Psoas muscle (tissue), 8 donors: ENCODE data around the gene KIAA1755. TPM values are rescaled to one million over a fixed set of nuclear protein-coding genes. Genes with fewer than 3 reads are reported as not detected.
A peak's percentile ranks its signal among the peaks of the same experiment; 100 is the strongest.

Experiments
- ATAC-seq, 4 donors: fragments of 200-7000 bp; cut with Tn5 transposase; one replicate each; pipeline ENCODE4 v1.9.1; 2020; ENCODE audit warnings: moderate library complexity in 3 of 4, mild to moderate bottlenecking in 2 of 4
- DNase-seq, 2 donors: peaks; one replicate each; pipeline ENCODE4 v3.0.0-alpha.2; 2020
- H3K27ac ChIP-seq: fragments of 200-600 bp; one replicate; pipeline ENCODE4 v1.8.0; 2022
- H3K27me3 ChIP-seq, 3 donors: fragments of 200-600 bp in 1 of 3; one replicate each; pipeline versions ENCODE4 v1.6.1 to v1.8.0; 2013 to 2022; ENCODE audit warnings: low read length in 2 of 3, mild to moderate bottlenecking in 2 of 3, moderate library complexity in 1 of 3; ENCODE audit not compliant: insufficient read depth in 3 of 3
- H3K36me3 ChIP-seq, 2 donors: fragments of 200-600 bp in 1 of 2; one replicate each; pipeline versions ENCODE4 v1.6.1 to v1.8.0; 2013 to 2022; ENCODE audit warnings: low read depth in 1 of 2, mild to moderate bottlenecking in 1 of 2, moderate library complexity in 1 of 2; ENCODE audit not compliant: insufficient read depth in 1 of 2
- H3K4me1 ChIP-seq: fragments of 200-600 bp; one replicate; pipeline ENCODE4 v1.8.0; 2022
- H3K4me3 ChIP-seq: fragments of 200-600 bp; one replicate; pipeline ENCODE4 v1.8.0; 2022; ENCODE audit warnings: mild to moderate bottlenecking
- H3K9me3 ChIP-seq: fragments of 200-600 bp; one replicate; pipeline ENCODE4 v1.8.0; 2022
- WGBS, 3 donors: extraction: QIAGEN DNeasy Blood & Tissue Kit; methylation state at CpG; one replicate each; pipeline versions ENCODE4 v1.1.6 to v1.1.7; 2013; 5-methylcytosine and 5-hydroxymethylcytosine counted together
- intact Hi-C, 2 donors: fragments of 100-400 bp; cut with DNase I; formaldehyde crosslinking; loops; one replicate each; pipeline versions ENCODE4 v1.11.0 to v1.14.2; 2022
- polyA plus RNA-seq, 3 donors: library from polyadenylated mRNA; stranded (reverse); fragments of 200-250 nt; gene quantifications; one replicate each; pipeline ENCODE4 v1.2.3, GENCODE V29; 2013
- total RNA-seq, 4 donors: library from RNA; stranded (reverse); fragmentation: NEBNext Ultra II Directional in 2 of 4; extraction: Animal tissue kit (Norgen Biotek cat#: 25700) in 2 of 4; gene quantifications; one replicate each; pipeline versions ENCODE4 v1.2.1 to v1.2.4, GENCODE V29; 2021 to 2023
- TF ChIP-seq, protein P1 (sequence below): fragments of 200-600 bp; IDR thresholded peaks from one replicate; pipeline ENCODE4 v1.8.0; 2022; ENCODE audit warnings: antibody characterized with exemption
- donor health status: healthy with polysubstance abuse.
- donor health status: DM: no; HTN: no; CAD: no; lungs with moderate emphysema.
- donor health status: Bipolar disorder and iron deficiency.
- donor health status: healthy.
- donor health status: DM: yes; HTN: yes; CAD: no.
- donor health status: DM: no; HTN: no; CAD: no.
- donor health status: DM: no; HTN: no; CAD: no.
- donor health status: DM: yes; HTN: yes; CAD: no.

KIAA1755 gene
- total and polyA plus RNA-seq, 7 donors = 0.16 to 2.4 (median 0.29) TPM

DNA sequence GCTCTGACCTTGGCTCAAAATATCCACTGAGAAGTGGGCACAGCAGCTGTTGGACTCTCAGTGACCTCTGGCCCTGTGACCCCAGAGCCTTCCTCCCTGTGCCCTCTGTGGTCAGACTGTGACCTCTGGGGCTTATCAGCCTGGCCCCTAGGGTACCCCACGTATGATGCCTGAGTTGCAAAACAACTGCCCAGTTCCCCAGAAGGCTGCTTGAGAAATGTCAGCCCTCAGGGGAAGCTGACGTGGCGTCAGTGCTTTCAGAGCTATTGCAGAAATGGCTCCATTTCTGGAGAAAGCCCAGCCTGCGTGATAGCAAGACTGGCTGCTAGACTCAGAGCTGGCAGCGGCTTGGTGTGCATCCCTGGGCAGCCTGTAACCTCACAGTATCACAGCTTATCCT, 63.9 kb downstream of the KIAA1755 start:
- Histone ChIP-seq H3K4me1 (no peaks in the 10 kb centered on the region), H3K27ac (no peak overlapping the region), H3K27me3 (peaks cover 0 to 10% (median 0%) of the 10 kb centered on the region in 3 donors), H3K36me3 (no peaks in the 10 kb centered on the region), H3K9me3 (no peaks in the 10 kb centered on the region), H3K4me3 (no peak overlapping the region)
- intact Hi-C loops = no loop called here
- TF ChIP-seq, protein P1, sequence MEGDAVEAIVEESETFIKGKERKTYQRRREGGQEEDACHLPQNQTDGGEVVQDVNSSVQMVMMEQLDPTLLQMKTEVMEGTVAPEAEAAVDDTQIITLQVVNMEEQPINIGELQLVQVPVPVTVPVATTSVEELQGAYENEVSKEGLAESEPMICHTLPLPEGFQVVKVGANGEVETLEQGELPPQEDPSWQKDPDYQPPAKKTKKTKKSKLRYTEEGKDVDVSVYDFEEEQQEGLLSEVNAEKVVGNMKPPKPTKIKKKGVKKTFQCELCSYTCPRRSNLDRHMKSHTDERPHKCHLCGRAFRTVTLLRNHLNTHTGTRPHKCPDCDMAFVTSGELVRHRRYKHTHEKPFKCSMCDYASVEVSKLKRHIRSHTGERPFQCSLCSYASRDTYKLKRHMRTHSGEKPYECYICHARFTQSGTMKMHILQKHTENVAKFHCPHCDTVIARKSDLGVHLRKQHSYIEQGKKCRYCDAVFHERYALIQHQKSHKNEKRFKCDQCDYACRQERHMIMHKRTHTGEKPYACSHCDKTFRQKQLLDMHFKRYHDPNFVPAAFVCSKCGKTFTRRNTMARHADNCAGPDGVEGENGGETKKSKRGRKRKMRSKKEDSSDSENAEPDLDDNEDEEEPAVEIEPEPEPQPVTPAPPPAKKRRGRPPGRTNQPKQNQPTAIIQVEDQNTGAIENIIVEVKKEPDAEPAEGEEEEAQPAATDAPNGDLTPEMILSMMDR = no peak
- 49 to 69% (median 51%) methylated on average over 5 of the region's 5 CpGs for WGBS, 3 donors
- peak in 3 of 4 donors; percentile 52 to 76 (median 59) for ATAC-seq
- peak; percentile 76 to 86 for DNase-seq

- Histone ChIP-seq H3K9me3 (no peaks in the 10 kb centered on the region), H3K27ac (no peak overlapping the region), H3K4me3 (no peak overlapping the region), H3K36me3 (no peaks in the 10 kb centered on the region), H3K27me3 (peaks cover 0 to 10% (median 0%) of the 10 kb centered on the region in 3 donors), H3K4me1 (no peaks in the 10 kb centered on the region)
- TF ChIP-seq, protein P1 = no peak
- 85 to 97% (median 92%) methylated on average over 4 of the region's 4 CpGs for WGBS, 3 donors
- intact Hi-C loops = no loop called here
- DNase-seq = no peak
- ATAC-seq = peak in 1 of 4 donors; percentile 14
Measured at GRCh38 chr20:38196076-38196475, 64.5 kb downstream of the KIAA1755 start.

GRCh38 chr20:38195521-38195920, 65.0 kb downstream of the KIAA1755 start:
- Histone ChIP-seq H3K27me3 (peaks cover 0 to 7% (median 0%) of the 10 kb centered on the region in 3 donors), H3K9me3 (no peaks in the 10 kb centered on the region), H3K4me1 (no peaks in the 10 kb centered on the region), H3K4me3 (no peak overlapping the region), H3K36me3 (no peaks in the 10 kb centered on the region), H3K27ac (no peak overlapping the region)
- ATAC-seq = no peak
- 65 to 69% (median 67%) methylated on average over 7 of the region's 7 CpGs for WGBS, 3 donors
- intact Hi-C loops = no loop called here
- TF ChIP-seq, protein P1 = no peak
- no peak for DNase-seq

DNA sequence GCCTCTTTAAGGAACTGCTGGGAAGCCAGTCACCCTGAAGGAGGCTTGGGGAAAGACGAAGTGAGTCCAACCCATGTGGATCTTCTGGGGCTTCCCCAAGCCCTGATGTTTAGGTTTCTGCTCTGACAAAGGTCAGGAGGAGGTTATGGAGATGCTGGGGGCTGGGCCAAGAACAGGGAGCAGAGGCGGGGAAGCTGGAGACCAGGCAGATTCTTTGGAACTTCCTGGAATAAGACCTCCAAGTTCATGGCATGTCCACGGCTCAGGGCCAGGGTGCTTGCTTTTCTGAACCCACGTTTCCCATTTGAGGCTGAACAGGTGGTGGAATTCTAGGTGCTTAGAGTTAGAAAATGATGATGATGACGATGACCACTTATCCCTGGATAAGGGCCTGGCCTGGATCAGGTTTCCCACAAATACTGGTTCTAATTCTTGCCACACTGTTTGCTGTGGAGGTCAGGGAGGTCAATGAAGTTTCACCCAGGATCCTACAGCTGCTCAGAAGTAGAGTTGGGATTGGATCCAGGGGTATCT, 65.5 kb downstream of the KIAA1755 start:
- intact Hi-C loops = no loop called here
- no peaks in the 10 kb centered on the region for H3K9me3 ChIP-seq
- H3K36me3 ChIP-seq = no peaks in the 10 kb centered on the region
- DNase-seq (no peak), ATAC-seq (no peak)
- H3K4me1 ChIP-seq = no peaks in the 10 kb centered on the region
- H3K27me3 ChIP-seq = peaks cover 0 to 7% (median 0%) of the 10 kb centered on the region in 3 donors
- WGBS, 3 donors = 56 to 73% (median 61%) methylated on average over 5 of the region's 5 CpGs
- TF ChIP-seq, protein P1 = no peak
- H3K27ac ChIP-seq = no peak overlapping the region
- no peak overlapping the region for H3K4me3 ChIP-seq

GRCh38 chr20:38193586-38194105, 66.9 kb downstream of the KIAA1755 start:
- Histone ChIP-seq H3K27me3 (peaks cover 0 to 7% (median 0%) of the 10 kb centered on the region in 3 donors), H3K4me1 (no peaks in the 10 kb centered on the region), H3K36me3 (no peaks in the 10 kb centered on the region), H3K4me3 (no peak overlapping the region), H3K27ac (no peak overlapping the region), H3K9me3 (no peaks in the 10 kb centered on the region)
- ATAC-seq (no peak), DNase-seq (no peak)
- WGBS, 3 donors = 85 to 88% (median 86%) methylated on average over 4 of the region's 4 CpGs
- intact Hi-C loops = no loop called here
- TF ChIP-seq, protein P1 = no peak
